Duodenal mucosa (tissue), 2 donors: ENCODE data around the gene PIK3C2B.
"Not testable (repeated sequence)": the region's sequence is repeated elsewhere in the genome, so short reads cannot be mapped to it uniquely, and the experiment has no call there.

Experiments
- H3K27ac ChIP-seq: one replicate; pipeline ENCODE4 v1.7.0; 2013; ENCODE audit warnings: low read depth, low read length
- H3K27me3 ChIP-seq, 2 donors: one replicate each; pipeline ENCODE4 v1.7.0; 2013; ENCODE audit warnings: low read length in 2 of 2, control low read depth in 1 of 2; ENCODE audit not compliant: insufficient read depth in 2 of 2, control insufficient read depth in 1 of 2
- H3K36me3 ChIP-seq, 2 donors: one replicate each; pipeline ENCODE4 v1.7.0; 2013; ENCODE audit warnings: low read length in 2 of 2, control low read depth in 1 of 2; ENCODE audit not compliant: insufficient read depth in 2 of 2, control insufficient read depth in 1 of 2
- H3K4me1 ChIP-seq, 2 donors: one replicate each; pipeline ENCODE4 v1.7.0; 2013; ENCODE audit warnings: low read length in 2 of 2, control low read depth in 1 of 2; ENCODE audit not compliant: insufficient read depth in 2 of 2, control insufficient read depth in 1 of 2
- H3K4me3 ChIP-seq, 2 donors: one replicate each; pipeline ENCODE4 v1.7.0; 2013; ENCODE audit warnings: low read length in 2 of 2, low read depth in 1 of 2
- H3K9ac ChIP-seq, 2 donors: one replicate each; pipeline ENCODE4 v1.7.0; 2013; ENCODE audit warnings: low read length in 2 of 2, low read depth in 1 of 2
- H3K9me3 ChIP-seq, 2 donors: one replicate each; pipeline ENCODE4 v1.7.0; 2013; ENCODE audit warnings: low read length in 2 of 2, control low read depth in 1 of 2; ENCODE audit not compliant: control insufficient read depth in 1 of 2

Gene PIK3C2B

DNA sequence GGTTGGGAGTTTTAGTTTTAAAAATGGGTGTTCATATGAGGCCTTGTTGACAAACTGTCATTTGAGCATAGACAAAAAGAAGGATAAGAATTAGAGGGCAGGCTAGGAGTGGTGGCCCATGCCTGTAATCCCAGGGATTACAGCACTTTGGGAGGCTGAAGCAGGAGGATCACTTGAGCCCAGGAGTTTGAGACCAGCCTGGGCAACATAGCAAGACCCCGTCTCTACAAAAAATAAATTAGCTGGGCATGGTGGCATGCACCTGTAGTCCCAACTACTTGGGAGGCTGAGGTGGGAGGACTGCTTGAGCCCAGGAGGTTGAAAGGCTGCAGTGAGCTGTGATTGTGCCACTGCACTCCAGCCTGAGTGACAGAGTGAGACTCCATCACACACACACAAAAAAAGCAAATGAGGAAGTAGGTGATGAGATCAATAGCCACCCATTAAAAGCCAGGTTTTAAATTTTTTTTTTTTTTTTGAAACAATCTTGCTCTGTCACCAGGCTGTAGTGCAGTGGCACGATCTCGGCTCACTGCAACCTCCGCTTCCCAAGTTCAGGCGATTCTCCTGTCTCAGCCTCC is 27.4 kb upstream of the PIK3C2B start:
- peak overlapping the region; percentile 3 for H3K27ac ChIP-seq
- peaks cover 0 to 32% of the 10 kb centered on the region in 2 donors for H3K36me3 ChIP-seq
- not testable (repeated sequence) for H3K4me3 ChIP-seq, H3K27me3 ChIP-seq, H3K9ac ChIP-seq, H3K9me3 ChIP-seq
- peaks cover 16 to 25% of the 10 kb centered on the region in 2 donors for H3K4me1 ChIP-seq

DNA sequence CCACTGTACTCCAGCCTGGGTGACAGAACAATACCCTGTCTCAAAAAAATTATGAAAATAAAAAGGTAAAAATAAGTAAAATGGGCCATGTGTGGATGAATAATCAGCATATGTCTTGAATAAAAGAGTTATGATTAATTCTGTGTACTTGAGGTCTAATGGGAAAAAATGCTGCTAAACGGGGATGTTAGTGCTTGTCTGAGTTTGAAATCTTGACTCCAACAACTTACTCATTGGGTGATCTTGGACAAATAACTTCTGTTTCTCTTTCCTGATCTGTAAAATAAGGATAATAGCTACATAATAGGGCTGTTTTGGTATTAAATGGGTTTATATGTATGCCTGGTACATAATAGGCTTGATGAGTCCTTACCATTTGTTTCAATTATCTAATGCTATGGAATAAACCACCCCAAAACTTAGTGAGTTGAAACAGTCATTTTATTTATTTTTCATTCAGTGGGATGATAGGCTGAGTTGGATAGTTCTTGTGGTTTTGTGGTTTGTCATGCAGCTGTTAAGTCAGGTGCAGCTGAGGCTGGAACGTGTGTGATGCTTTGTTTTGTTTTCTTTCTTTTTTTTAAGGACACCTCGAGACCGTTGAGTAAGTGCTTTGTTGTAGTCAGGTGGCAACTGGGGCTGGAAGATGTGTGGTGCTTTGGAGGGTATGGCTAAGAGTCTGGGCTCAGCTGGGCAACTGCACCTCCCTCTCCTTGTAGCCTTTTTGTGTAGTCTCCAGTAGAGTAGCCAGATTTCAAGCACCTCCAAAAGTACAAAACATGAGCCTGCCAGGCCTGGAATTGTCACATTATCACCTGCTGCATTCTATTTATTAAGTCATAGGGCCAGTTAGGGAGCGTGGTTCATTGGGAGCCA is 26.5 kb upstream of the PIK3C2B start:
- peak overlapping the region; percentile 21 to 56 for H3K9ac ChIP-seq
- H3K27ac ChIP-seq: no peak overlapping the region
- H3K4me3 ChIP-seq: no peak overlapping the region
- peaks cover 16 to 25% of the 10 kb centered on the region in 2 donors for H3K4me1 ChIP-seq
- H3K36me3 ChIP-seq: peaks cover 0 to 23% of the 10 kb centered on the region in 2 donors
- peaks cover 0 to 5% of the 10 kb centered on the region in 2 donors for H3K9me3 ChIP-seq
- H3K27me3 ChIP-seq: no peaks in the 10 kb centered on the region

DNA sequence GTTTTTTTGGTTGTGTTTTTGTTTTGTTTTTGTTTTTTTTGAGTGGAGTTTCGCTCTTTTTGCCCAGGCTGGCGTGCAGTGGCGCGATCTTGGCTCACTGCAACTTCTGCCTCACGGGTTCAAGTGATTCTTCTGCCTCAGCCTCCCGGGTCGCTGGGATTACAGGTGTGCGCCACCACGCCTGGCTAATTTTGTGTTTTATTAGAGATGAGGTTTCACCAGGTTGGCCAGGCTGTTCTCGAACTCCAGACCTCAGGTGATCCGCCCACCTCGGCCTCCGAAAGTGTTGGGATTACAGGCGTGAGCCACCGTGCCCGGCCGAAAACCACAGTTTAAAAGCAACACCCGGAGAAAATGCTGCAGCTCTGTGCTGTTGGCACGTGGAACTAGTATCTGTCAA is 22.8 kb upstream of the PIK3C2B start:
- not testable (repeated sequence) for H3K9me3 ChIP-seq, H3K27me3 ChIP-seq, H3K27ac ChIP-seq, H3K36me3 ChIP-seq
- peak overlapping the region in 1 of 2 donors; percentile 56 for H3K9ac ChIP-seq
- H3K4me1 ChIP-seq: peaks cover 16 to 25% of the 10 kb centered on the region in 2 donors
- peak overlapping the region; percentile 85 to 99 for H3K4me3 ChIP-seq

DNA sequence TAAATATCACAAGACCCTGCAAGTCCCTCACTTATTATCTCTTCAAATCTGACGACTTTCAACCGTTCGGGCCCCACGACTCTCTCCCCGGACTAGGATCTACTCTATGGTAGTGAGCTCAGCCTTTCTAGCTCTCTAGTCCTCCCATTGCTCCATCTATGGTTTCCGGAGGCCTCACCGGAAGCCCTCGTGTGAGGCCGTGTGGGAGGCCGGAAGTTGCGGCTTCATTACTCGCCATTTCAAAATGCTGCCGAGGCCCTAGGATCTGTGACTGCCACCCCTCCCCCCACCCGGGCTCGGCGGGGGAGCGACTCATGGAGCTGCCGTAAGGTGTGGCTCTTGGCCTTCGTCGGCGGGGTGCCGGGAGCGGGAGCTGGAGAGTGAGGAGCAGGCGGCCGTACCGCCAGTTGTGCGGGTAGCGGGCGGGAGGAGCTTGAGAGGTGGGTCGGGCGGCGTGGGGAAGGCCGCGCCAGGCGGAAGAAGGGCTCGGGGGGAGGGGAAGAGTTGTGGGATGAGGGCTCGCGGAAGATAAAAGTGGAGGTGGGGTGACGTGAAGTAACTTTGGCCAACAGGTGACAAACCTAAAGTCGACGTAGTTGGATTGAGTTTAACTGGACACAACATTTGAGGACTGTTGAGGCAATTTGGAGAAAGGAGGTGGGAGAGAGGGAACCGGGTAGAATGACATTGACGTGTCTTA is 21.7 kb upstream of the PIK3C2B start, which contains the start of gene MDM4:
Gene MDM4, plus strand, starts transcription at position 227 of the 700 bp plus-strand sequence. CDS start 9,113 bp downstream, outside the sequence.
- H3K4me3 ChIP-seq: peak within 1 kb of the TSS; percentile 85 to 99
- peaks cover 0 to 7% of the 10 kb centered on the region in 2 donors for H3K36me3 ChIP-seq
- peak within 1 kb of the TSS; percentile 97 for H3K27ac ChIP-seq
- H3K27me3 ChIP-seq: no peaks in the 10 kb centered on the region
- peak within 1 kb of the TSS; percentile 56 to 80 for H3K9ac ChIP-seq
- H3K9me3 ChIP-seq: no peaks in the 10 kb centered on the region
- peaks cover 14 to 22% of the 10 kb centered on the region in 2 donors for H3K4me1 ChIP-seq

DNA sequence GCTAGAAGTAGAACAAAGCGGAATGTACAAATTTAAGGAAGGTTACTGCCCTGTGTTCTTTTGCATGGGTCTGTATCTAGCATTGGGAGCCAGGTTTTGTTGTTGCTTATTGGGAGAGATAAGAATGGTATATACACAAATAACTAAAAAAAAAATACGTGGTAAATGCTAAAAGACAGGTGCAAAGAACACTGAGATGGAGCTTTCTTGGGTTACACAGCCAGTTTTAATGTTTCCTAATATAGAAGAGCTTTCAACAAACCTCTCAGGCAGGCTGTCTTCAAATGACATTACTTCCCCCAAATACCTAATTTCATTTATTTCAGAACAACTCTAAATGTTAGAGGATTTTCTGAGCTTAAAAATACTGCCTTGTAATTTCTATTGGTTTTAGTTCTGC is 20.2 kb upstream of the PIK3C2B start:
- Histone ChIP-seq H3K9me3 (no peaks in the 10 kb centered on the region), H3K9ac (no peak overlapping the region), H3K27ac (no peak overlapping the region), H3K4me1 (peaks cover 11 to 15% of the 10 kb centered on the region in 2 donors), H3K4me3 (no peak overlapping the region), H3K36me3 (peaks cover 0 to 4% of the 10 kb centered on the region in 2 donors), H3K27me3 (no peaks in the 10 kb centered on the region)

DNA sequence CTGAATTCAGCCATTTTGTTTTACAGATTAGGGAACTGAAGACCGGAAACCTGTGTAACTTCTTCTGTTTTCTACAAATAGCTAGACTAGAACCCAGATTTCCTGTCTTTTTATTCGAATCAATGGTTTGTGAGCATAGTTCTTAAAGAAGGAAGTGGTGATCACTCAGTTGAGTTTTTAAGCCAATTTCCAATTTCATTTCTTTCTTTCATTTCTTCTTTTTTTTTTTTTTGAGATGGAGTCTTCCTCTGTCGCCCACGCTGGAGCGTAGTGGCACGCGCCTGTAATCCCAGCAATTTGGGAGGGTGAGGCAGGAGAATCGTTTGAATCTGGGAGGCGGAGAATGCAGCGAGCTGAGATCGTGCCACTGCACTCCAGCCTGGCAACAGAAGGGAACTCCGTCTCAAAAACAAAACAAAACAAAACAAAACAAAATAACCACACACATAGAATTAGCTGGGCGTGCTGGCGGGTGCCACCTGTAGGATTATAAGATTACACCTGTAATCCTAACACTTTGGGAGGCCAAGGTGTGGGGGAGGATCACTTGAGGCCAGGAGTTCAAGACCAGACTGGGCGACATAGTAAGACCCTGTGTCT is 18.6 kb upstream of the PIK3C2B start:
- peaks cover 6 to 11% of the 10 kb centered on the region in 2 donors for H3K4me1 ChIP-seq
- H3K9ac ChIP-seq: no peak overlapping the region
- H3K9me3 ChIP-seq: no peaks in the 10 kb centered on the region
- H3K27ac ChIP-seq: no peak overlapping the region
- H3K4me3 ChIP-seq: peak overlapping the region in 1 of 2 donors; percentile 3
- H3K36me3 ChIP-seq: peaks cover 0 to under 1% of the 10 kb centered on the region in 2 donors
- no peaks in the 10 kb centered on the region for H3K27me3 ChIP-seq

DNA sequence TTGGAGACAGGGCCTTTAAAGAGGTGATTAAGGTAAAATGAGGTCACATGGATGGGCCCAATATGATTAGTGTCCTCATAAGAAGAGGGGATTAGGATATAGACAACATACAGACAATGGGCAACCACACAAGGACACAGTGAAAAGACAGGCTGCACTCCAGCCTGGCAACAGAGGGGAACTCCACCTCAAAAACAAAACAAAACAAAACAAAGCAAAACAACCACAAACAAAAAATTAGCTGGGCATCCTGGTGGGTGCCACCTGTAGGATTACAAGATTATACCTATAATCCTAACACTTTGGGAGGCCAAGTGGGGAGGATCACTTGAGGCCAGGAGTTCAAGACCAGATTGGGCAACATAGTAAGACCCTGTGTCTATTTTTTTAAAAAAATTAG is 16.8 kb upstream of the PIK3C2B start:
- H3K9ac ChIP-seq: no peak overlapping the region
- no peaks in the 10 kb centered on the region for H3K27me3 ChIP-seq
- H3K36me3 ChIP-seq: no peaks in the 10 kb centered on the region
- no peaks in the 10 kb centered on the region for H3K9me3 ChIP-seq
- no peak overlapping the region for H3K27ac ChIP-seq
- H3K4me1 ChIP-seq: peaks cover 0 to 4% of the 10 kb centered on the region in 2 donors
- H3K4me3 ChIP-seq: no peak overlapping the region

DNA sequence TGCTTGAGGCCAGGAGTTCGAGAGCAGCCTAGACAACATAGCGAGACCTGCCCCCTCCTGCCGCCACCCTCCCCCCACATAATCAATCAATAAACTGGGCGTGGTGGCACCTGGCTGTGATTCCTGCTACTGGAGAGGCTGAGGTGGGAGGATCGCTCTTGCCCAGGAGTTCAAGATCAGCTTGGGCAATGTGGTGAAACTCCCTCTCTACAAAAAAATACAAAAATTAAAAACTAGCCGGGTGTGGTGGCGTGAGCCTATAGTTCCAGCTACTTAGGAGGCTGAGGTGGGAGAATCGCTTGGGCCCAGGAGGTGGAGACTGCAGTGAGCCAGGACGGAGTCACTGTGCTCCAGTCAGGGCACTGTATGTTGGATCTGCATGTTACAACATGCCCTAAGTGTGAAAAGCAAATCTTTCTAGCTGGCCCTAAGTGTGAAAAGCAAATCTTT is 14.6 kb upstream of the PIK3C2B start:
- Histone ChIP-seq H3K4me1 (peaks cover 4 to 7% of the 10 kb centered on the region in 2 donors), H3K4me3 (no peak overlapping the region), H3K27ac (no peak overlapping the region), H3K9me3 (no peaks in the 10 kb centered on the region), H3K9ac (no peak overlapping the region), H3K27me3 (no peaks in the 10 kb centered on the region), H3K36me3 (no peaks in the 10 kb centered on the region)

DNA sequence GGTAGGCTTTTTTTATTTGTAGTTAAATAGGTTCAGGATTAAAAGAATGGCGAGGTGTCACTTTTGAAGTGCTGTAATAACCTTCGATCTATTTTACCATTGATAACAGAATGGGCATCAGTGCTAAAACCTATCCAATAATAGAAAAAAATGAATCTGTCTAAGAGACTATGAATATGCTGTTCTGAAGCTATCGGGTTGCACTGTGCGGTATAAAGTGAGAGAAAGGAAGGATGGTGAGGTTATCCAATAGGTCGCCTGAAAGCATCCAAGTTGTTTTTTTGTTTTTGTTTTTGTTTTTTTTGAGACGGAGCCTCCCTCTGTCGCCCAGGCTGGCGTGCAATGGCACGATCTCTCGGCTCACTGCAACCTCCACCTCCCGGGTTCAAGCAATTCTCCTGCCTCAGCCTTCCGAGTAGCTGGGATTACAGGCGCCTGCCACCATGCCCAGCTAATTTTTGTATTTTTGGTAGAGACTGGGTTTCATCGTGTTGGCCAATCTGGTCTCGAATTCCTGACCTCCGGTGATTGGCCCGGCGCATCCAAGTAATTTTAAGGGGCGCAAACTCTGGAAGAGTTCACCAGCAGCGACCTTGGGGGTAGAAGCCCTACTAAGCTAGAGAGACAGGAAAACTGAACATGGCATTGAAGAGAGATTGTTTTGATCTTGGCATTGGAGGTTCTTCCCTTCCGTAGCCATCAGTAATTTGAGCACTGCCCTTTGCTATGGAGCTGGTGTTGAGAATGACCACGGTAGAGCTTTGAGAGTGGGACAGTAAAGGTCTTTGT is 12.9 kb upstream of the PIK3C2B start:
- Histone ChIP-seq H3K4me1 (peaks cover 4 to 10% of the 10 kb centered on the region in 2 donors), H3K27ac (peak overlapping the region; percentile 71), H3K9me3 (no peaks in the 10 kb centered on the region), H3K36me3 (no peaks in the 10 kb centered on the region), H3K27me3 (no peaks in the 10 kb centered on the region), H3K9ac (peak overlapping the region; percentile 73 to 84), H3K4me3 (peak overlapping the region; percentile 71 to 82)
